ENCODE measurements around the gene RASSF6.
A peak's percentile ranks its signal among the peaks of the same experiment; 100 is the strongest.

- TF ChIP-seq CTCF (conservative IDR thresholded peaks at IDR 0.05; ENCODE audit: low read depth, low read length): peak; percentile 64
- TF ChIP-seq EZH2phosphoT487 (IDR thresholded peaks at IDR 0.05; ENCODE audit: borderline replicate concordance, low read length): no peak
These were observed 97.1 kb downstream of the RASSF6 start for GRCh38 chr4:73523126-73523525.

Data from PC-3 (cell line).